GM12878 (cell line): ENCODE results near the gene FAM20A. TPM values are rescaled to one million over a fixed set of nuclear protein-coding genes. Genes with fewer than 3 reads are reported as not detected.

Experiments
- ATAC-seq: fragments of 200-7000 bp; cut with Tn5 transposase; 3 replicates; pipeline ENCODE4 v1.9.1; 2020; ENCODE audit warnings: mild to moderate bottlenecking, moderate library complexity
- BruUV-seq: library from RNA; stranded (reverse); fragments of 400-500 nt; replicated peaks from 2 replicates; lab custom pipeline; 2021; lab: Mats Ljungman, UMichigan
- CTCF ChIA-PET: fragments of 300-600 bp; sonication (Branson Sonifier 250); formaldehyde crosslinking; extraction: SDS; loops from one replicate; lab custom pipeline; 2021; ENCODE audit warnings: inconsistent platforms; lab: Yijun Ruan, JAX
- POLR2A ChIA-PET: fragments of 350-600 bp; formaldehyde crosslinking; extraction: SDS; loops from one replicate; lab custom pipeline; 2021; ENCODE audit warnings: inconsistent platforms; lab: Charles Lee
- RAD21 ChIA-PET: fragments of 300-600 bp; sonication (Branson Sonifier 250); formaldehyde crosslinking; loops from one replicate; lab custom pipeline; 2023; ENCODE audit warnings: antibody characterized with exemption; ENCODE audit not compliant: unreplicated experiment; lab: Charles Lee
- SMC1A ChIA-PET: fragments of 300-600 bp; sonication (Branson Sonifier 250); formaldehyde crosslinking; loops from one replicate; lab custom pipeline; 2023; ENCODE audit not compliant: unreplicated experiment, uncharacterized antibody; lab: Charles Lee
- DNase-seq: peaks from one replicate; pipeline ENCODE4 v3.0.0-alpha.2; 2011; ENCODE audit warnings: low read depth, low spot score
- FAIRE-seq: peaks from 3 replicates; lab custom pipeline; 2011; peaks lifted over from hg19 to GRCh38; lab: Jason Lieb, UNC
- H2AFZ ChIP-seq: 2 replicates; pipeline ENCODE4 v1.6.0; 2011; ENCODE audit warnings: low read depth, low read length, control low read depth; ENCODE audit not compliant: control insufficient read depth
- H3K27ac ChIP-seq: 2 replicates; pipeline ENCODE4 v1.5.1; 2011; ENCODE audit warnings: control low read depth; ENCODE audit not compliant: control insufficient read depth, insufficient read depth
- H3K27me3 ChIP-seq, 2 experiments: replicated peaks in 1 of 2; 2 replicates each; pipeline versions ENCODE4 v1.6.0 to v1.6.1; 2011; ENCODE audit warnings: low read length in 1 of 2; ENCODE audit not compliant: control insufficient read depth in 2 of 2, insufficient read depth in 2 of 2
- H3K36me3 ChIP-seq, 2 experiments: 2 replicates each; pipeline ENCODE4 v1.5.1; 2011; ENCODE audit warnings: low read length in 1 of 2; ENCODE audit not compliant: control insufficient read depth in 2 of 2, insufficient read depth in 2 of 2
- H3K4me1 ChIP-seq: 2 replicates; pipeline ENCODE4 v1.6.1; 2011; ENCODE audit warnings: mild to moderate bottlenecking, low read length, moderate library complexity, mixed read lengths; ENCODE audit not compliant: control insufficient read depth, insufficient read depth
- H3K4me2 ChIP-seq: 2 replicates; pipeline ENCODE4 v1.6.0; 2011; ENCODE audit warnings: control low read depth; ENCODE audit not compliant: control insufficient read depth, insufficient read depth
- H3K4me3 ChIP-seq: fragments of 200-600 bp; sonication (generic); 2 replicates; pipeline ENCODE4 v1.5.1; 2016
- H3K79me2 ChIP-seq: 2 replicates; pipeline ENCODE4 v1.6.0; 2011; ENCODE audit warnings: low read length; ENCODE audit not compliant: control insufficient read depth, insufficient read depth
- H3K9ac ChIP-seq: 2 replicates; pipeline ENCODE4 v1.8.0; 2011; ENCODE audit warnings: low read length, control low read depth, mixed read lengths; ENCODE audit not compliant: control insufficient read depth, insufficient read depth
- H3K9me3 ChIP-seq: replicated peaks from 3 replicates; pipeline ENCODE4 v1.5.1; 2011; ENCODE audit warnings: mild to moderate bottlenecking, low read length; ENCODE audit not compliant: control insufficient read depth, insufficient read depth
- H4K20me1 ChIP-seq: 2 replicates; pipeline ENCODE4 v1.6.0; 2011; ENCODE audit not compliant: control insufficient read depth, insufficient read depth
- BMI1 ChIP-seq: fragments of 450-650 bp; IDR thresholded peaks from 2 replicates; pipeline ENCODE4 v1.6.1; 2016; ENCODE audit warnings: mild to moderate bottlenecking, moderate library complexity, borderline replicate concordance
- E2F4 ChIP-seq: IDR thresholded peaks from 2 replicates; pipeline ENCODE4 v1.6.1; 2012; ENCODE audit warnings: low read depth, low read length, improper control_type of control experiment
- FOS ChIP-seq: IDR thresholded peaks from 3 replicates; pipeline ENCODE4 v1.6.1; 2011; ENCODE audit warnings: borderline replicate concordance; ENCODE audit not compliant: insufficient read length; ENCODE audit errors: extremely low read depth
- IKZF1 ChIP-seq: fragments of 450-650 bp; conservative IDR thresholded peaks from 2 replicates; pipeline ENCODE4 v1.6.1; 2017; ENCODE audit warnings: antibody characterized with exemption, mild to moderate bottlenecking
- MEF2B ChIP-seq: fragments of 450-650 bp; IDR thresholded peaks from 2 replicates; pipeline ENCODE4 v1.6.1; 2018; ENCODE audit warnings: mild to moderate bottlenecking, moderate library complexity; ENCODE audit not compliant: partially characterized antibody, poor library complexity, severe bottlenecking
- NR2F1 ChIP-seq: fragments of 450-650 bp; conservative IDR thresholded peaks from 2 replicates; pipeline ENCODE4 v1.6.1; 2017; ENCODE audit warnings: mild to moderate bottlenecking
- PKNOX1 ChIP-seq: fragments of 450-650 bp; IDR thresholded peaks from 2 replicates; pipeline ENCODE4 v1.6.1; 2016; ENCODE audit warnings: mild to moderate bottlenecking
- POLR2AphosphoS2 ChIP-seq: IDR thresholded peaks from 2 replicates; pipeline ENCODE4 v1.6.1; 2011; ENCODE audit warnings: low read depth, mild to moderate bottlenecking, low read length, improper control_type of control experiment, moderate library complexity
- RB1 ChIP-seq: fragments of 450-650 bp; formaldehyde crosslinking; IDR thresholded peaks from 2 replicates; pipeline ENCODE4 v1.6.1; 2017; ENCODE audit warnings: mild to moderate bottlenecking, borderline replicate concordance
- TCF12 ChIP-seq: IDR thresholded peaks from 2 replicates; pipeline ENCODE4 v1.6.1; 2011; ENCODE audit warnings: low read depth, mild to moderate bottlenecking, low read length
- ZNF24 ChIP-seq: fragments of 450-650 bp; IDR thresholded peaks from 2 replicates; pipeline ENCODE4 v1.6.1; 2017; ENCODE audit warnings: antibody characterized with exemption, mild to moderate bottlenecking
- in situ Hi-C: fragments of 300-500 bp; cut with MboI; formaldehyde crosslinking; loops from 9 replicates; pipeline ENCODE4 v1.14.3; 2018; ENCODE audit warnings: mixed read lengths
- intact Hi-C: fragments of 100-400 bp; cut with micrococcal nuclease; formaldehyde crosslinking; loops from one replicate; pipeline ENCODE4 v1.14.2; 2022; ENCODE audit not compliant: unreplicated experiment
- polyA plus RNA-seq, 11 experiments: library from polyadenylated mRNA; depleted of rRNA in 4 of 11; unstranded in 6 of 11; stranded (reverse) in 5 of 11; fragments of >200 nt; fragmentation: Nextera tagmentation in 4 of 11; fragmentation: Illumina TruSeq in 1 of 11; extraction: Ambion mirVana in 4 of 11; extraction: Trizol in 1 of 11; gene quantifications; 1 replicate in 1 of 11; 2 replicates in 10 of 11; pipeline versions ENCODE4 v1.2.1 to v1.2.3, GENCODE V29; 2011 to 2016; ENCODE audit warnings: inconsistent platforms in 2 of 11, missing spikeins in 2 of 11, low read depth in 1 of 11
- total RNA-seq, 4 experiments: library from RNA; depleted of rRNA in 3 of 4; stranded (reverse); fragments of >200 nt in 3 of 4; fragmentation: Illumina TruSeq in 1 of 4; extraction: Trizol in 1 of 4; gene quantifications; 2 replicates each; pipeline versions ENCODE4 v1.2.1 to v1.2.3, GENCODE V29; 2013 to 2021
- TF ChIP-seq, protein P1 (sequence below): fragments of 150-350 bp; IDR thresholded peaks from 2 replicates; pipeline ENCODE4 v1.6.1; 2014; ENCODE audit warnings: mild to moderate bottlenecking, low read depth, low read length
- TF ChIP-seq, protein P2 (sequence below): fragments of 450-650 bp; conservative IDR thresholded peaks from 2 replicates; pipeline ENCODE4 v1.6.1; 2017; ENCODE audit warnings: mild to moderate bottlenecking, moderate library complexity
- TF ChIP-seq, protein P3 (sequence below): fragments of 450-650 bp; IDR thresholded peaks from 2 replicates; pipeline ENCODE4 v1.6.1; 2016; ENCODE audit warnings: mild to moderate bottlenecking
- TF ChIP-seq, protein P4 (sequence below): fragments of 450-650 bp; IDR thresholded peaks from 2 replicates; pipeline ENCODE4 v1.6.1; 2017; ENCODE audit warnings: low read depth, mild to moderate bottlenecking, moderate library complexity

Gene FAM20A
- total and polyA plus RNA-seq, 10 of the 15 experiments (the other 5 are each of a cell fraction or from before 2014, with no cell fraction given), result 0.13 TPM; not detected in 9

- no peak for FAIRE-seq
Observed at GRCh38 chr17:68622423-68622822, 21.3 kb upstream of the FAM20A start.

More at GRCh38 chr17:68622423-68622822, 21.3 kb upstream of the FAM20A start:
- Histone ChIP-seq H3K79me2 (no peaks in the 10 kb centered on the region), H3K4me1 (no peaks in the 10 kb centered on the region), H3K36me3 (no peaks in the 10 kb centered on the region), H3K27ac (no peak overlapping the region), H3K4me3 (no peak overlapping the region), H3K9me3 (no peaks in the 10 kb centered on the region), H2AFZ (no peak overlapping the region), H3K9ac (no peak overlapping the region), H3K27me3 (no peaks in the 10 kb centered on the region; a peak in 1 of 4 replicates), H4K20me1 (no peaks in the 10 kb centered on the region), H3K4me2 (no peak overlapping the region)
- in situ Hi-C loops (no loop called here), intact Hi-C loops (no loop called here)
- TF ChIP-seq, protein P1, sequence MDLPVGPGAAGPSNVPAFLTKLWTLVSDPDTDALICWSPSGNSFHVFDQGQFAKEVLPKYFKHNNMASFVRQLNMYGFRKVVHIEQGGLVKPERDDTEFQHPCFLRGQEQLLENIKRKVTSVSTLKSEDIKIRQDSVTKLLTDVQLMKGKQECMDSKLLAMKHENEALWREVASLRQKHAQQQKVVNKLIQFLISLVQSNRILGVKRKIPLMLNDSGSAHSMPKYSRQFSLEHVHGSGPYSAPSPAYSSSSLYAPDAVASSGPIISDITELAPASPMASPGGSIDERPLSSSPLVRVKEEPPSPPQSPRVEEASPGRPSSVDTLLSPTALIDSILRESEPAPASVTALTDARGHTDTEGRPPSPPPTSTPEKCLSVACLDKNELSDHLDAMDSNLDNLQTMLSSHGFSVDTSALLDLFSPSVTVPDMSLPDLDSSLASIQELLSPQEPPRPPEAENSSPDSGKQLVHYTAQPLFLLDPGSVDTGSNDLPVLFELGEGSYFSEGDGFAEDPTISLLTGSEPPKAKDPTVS, result no peak
- TF ChIP-seq ZNF24 (no peak), RB1 (no peak), E2F4 (no peak), BMI1 (no peak), TCF12 (no peak), MEF2B (no peak), POLR2AphosphoS2 (no peak), IKZF1 (no peak), NR2F1 (no peak), FOS (no peak), PKNOX1 (no peak)
- TF ChIP-seq, protein P2, sequence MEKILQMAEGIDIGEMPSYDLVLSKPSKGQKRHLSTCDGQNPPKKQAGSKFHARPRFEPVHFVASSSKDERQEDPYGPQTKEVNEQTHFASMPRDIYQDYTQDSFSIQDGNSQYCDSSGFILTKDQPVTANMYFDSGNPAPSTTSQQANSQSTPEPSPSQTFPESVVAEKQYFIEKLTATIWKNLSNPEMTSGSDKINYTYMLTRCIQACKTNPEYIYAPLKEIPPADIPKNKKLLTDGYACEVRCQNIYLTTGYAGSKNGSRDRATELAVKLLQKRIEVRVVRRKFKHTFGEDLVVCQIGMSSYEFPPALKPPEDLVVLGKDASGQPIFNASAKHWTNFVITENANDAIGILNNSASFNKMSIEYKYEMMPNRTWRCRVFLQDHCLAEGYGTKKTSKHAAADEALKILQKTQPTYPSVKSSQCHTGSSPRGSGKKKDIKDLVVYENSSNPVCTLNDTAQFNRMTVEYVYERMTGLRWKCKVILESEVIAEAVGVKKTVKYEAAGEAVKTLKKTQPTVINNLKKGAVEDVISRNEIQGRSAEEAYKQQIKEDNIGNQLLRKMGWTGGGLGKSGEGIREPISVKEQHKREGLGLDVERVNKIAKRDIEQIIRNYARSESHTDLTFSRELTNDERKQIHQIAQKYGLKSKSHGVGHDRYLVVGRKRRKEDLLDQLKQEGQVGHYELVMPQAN, result no peak
- TF ChIP-seq, protein P3, sequence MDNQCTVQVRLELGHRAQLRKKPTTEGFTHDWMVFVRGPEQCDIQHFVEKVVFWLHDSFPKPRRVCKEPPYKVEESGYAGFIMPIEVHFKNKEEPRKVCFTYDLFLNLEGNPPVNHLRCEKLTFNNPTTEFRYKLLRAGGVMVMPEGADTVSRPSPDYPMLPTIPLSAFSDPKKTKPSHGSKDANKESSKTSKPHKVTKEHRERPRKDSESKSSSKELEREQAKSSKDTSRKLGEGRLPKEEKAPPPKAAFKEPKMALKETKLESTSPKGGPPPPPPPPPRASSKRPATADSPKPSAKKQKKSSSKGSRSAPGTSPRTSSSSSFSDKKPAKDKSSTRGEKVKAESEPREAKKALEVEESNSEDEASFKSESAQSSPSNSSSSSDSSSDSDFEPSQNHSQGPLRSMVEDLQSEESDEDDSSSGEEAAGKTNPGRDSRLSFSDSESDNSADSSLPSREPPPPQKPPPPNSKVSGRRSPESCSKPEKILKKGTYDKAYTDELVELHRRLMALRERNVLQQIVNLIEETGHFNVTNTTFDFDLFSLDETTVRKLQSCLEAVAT, result no peak
- TF ChIP-seq, protein P4, sequence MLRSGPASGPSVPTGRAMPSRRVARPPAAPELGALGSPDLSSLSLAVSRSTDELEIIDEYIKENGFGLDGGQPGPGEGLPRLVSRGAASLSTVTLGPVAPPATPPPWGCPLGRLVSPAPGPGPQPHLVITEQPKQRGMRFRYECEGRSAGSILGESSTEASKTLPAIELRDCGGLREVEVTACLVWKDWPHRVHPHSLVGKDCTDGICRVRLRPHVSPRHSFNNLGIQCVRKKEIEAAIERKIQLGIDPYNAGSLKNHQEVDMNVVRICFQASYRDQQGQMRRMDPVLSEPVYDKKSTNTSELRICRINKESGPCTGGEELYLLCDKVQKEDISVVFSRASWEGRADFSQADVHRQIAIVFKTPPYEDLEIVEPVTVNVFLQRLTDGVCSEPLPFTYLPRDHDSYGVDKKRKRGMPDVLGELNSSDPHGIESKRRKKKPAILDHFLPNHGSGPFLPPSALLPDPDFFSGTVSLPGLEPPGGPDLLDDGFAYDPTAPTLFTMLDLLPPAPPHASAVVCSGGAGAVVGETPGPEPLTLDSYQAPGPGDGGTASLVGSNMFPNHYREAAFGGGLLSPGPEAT, result no peak
- no TSS peak for BruUV-seq
- ChIA-PET CTCF (interaction anchor here (0.7 to 2.0 kb wide), 2 partner anchors 8 to 1836 kb away, joined by 3 to 7 read pairs; no protein-coding TSS in a partner anchor), SMC1A (interaction anchor here (1.0 kb wide), 1 partner anchor 8 kb away, joined by 3 read pairs; no protein-coding TSS in a partner anchor), POLR2A (no interaction called here), RAD21 (interaction anchor here (0.6 kb wide), 1 partner anchor 121 kb away, joined by 3 read pairs; no protein-coding TSS in a partner anchor)
- DNase-seq (no peak), ATAC-seq (no peak)
